ENCODE results near the gene HPCAL1.
"Not testable (repeated sequence)": the region's sequence is repeated elsewhere in the genome, so short reads cannot be mapped to it uniquely, and the experiment has no call there.

HPCAL1 gene

DNA sequence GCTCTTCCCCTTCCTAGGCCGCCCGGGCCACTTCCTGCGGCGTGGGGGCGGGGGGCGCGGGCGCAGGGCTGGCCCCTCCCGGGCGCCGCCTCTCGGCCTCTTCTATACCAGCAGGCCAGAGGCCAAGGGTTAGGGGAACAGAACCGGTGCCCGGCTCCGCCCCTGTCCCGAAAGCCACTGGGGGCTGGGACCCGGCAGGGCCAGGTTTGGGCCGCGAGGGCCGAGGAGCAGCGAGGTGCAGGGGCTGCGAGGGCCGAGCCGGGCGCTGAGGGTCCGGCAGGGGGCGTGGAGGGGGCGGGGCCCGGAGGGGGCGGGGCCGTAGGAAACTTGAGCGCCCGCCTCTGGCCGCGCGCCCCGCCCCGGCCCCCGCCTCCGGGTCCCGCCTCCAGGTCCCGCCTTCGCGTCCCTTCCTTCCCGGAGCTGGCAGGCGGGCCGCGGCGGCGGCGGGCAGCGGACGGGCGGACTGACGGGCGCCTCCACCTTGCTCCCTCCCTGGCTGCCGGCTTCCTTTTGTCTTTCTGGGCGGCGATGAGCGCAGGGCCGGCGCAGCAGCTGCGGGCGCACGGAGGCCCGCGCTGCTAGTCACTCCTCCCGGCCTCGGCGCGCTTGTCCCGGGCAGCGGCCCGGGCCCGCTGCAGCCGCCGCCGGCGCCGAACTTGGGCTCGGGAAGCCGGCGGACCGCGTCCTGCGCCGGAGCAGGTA lies at the start of gene HPCAL1:
Gene HPCAL1, plus strand, starts transcription at position 426 of the 702 bp plus-strand sequence. CDS start 116,854 bp downstream, outside the sequence.
- peak; percentile 43 for DNase-seq (ENCODE audit: low read depth, low spot score)

DNA sequence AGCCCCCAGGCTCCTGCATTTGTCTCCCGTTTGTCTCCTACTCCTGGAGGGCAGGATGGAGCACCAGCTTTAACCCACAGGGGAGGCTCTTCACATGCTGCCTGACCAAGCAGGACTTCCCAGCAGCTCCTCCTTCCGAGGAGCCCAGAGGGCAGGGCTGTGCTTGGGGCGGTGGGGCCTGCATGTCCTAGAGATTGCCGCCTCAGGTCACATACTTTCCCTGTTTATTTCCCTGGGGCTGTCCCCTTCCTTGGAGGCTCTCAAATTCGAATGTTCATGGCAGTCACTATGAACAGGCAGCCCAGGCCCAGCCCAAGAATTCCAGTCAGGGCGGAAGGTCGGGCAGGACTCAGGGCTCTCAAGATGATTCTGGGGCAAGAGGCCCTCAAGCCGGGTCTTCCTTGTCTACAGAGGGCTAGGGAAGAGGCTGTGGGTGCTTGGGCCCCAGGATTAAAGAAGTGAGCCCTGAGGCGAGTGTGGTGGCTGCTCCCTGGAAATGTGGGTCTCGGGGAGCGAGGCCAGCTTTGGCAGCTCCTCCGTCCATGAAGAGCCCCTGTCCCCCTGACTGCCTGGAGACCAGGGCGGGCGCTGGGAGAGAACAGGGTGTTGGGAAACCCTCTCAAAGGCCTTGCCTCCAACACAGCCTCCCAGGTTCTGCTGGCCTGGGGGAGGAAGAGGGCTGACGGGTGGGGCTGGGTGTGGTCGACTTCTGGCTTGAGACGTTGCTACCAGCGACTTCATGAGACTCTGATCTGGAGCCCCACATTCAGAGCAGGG lies 48.9 kb upstream of the HPCAL1 start:
- no peak for DNase-seq (ENCODE audit: low read depth, low spot score)

DNA sequence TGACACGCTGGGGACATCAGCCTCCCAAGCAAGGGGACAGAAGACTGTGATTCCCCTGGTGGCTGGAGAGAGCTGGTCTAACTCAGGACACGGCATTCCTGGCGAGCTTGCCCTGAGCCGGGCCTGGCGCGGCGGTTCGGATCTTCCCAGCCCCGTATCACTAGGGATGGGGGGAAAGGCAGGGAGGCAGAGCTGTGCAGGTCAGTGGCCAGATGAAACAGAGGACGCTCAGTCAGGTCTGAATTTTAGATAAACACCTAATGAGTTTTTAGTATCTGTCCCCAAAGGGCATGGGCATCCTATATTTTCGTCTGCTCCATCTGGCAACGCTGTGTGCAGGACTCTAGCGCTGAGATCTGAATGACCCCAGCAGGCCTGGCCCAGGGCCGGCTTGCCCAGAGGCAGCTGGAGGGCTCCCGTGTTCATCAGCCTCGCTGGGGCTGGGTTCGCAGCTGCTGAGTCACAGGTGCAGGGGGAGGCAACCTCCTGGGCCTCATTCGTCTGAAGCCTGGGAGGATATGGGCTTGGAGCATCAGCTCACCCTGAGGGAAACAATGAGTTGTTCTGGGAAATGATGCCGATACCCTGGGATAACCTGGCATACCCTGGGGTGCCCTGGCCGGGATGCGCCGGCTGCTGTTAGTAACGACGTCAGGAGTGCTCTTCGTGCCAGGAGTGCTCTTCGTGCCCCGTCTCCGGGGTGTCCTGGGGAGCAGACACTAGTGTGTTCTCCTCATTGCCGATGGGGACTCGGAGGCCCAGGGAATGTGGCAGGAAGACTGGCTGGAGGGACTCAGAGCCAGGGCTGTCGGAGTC lies 48.1 kb upstream of the HPCAL1 start:
- no peak for DNase-seq (ENCODE audit: low read depth, low spot score)

DNA sequence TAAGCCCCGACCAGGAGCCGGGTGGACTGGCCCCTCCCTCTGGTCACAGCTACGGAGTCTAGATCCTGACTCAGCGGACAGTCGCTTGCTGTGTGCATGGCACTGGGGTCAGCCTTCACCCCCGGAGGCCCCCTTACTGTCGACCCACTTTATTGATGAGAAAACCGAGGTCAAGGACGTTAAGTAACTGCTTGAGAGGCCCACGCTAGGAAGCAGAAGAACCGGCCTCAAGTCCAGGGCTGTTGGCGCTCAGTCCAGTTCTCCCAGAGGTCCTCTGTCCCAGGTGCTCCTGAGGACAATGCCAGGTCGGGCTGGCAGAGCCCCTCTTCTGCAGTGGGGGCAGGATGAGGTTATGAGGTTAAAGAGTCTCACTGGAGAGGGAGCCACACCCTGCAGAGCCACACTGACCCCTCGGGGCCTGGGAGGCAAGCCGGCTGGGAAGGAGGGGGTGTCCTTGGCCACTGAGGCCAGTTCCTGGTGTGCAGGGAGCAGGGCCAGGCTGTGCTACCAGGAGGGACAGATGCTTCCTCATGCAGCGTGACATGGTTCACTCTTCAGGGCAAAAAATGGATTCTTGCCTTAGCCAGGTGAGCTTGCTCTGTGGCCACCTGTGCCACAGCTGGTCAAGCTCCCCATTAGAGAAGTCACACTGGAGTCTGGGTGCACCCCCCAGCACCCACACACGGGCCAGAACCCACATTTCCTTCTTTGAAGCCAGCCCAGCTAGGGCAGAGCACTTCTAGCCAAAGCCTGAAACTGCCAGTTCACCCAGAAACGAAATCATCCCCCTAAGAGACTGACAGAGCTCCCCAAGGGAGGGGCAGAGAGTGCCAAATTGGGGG lies 47.3 kb upstream of the HPCAL1 start:
- no peak for DNase-seq (ENCODE audit: low read depth, low spot score)

DNA sequence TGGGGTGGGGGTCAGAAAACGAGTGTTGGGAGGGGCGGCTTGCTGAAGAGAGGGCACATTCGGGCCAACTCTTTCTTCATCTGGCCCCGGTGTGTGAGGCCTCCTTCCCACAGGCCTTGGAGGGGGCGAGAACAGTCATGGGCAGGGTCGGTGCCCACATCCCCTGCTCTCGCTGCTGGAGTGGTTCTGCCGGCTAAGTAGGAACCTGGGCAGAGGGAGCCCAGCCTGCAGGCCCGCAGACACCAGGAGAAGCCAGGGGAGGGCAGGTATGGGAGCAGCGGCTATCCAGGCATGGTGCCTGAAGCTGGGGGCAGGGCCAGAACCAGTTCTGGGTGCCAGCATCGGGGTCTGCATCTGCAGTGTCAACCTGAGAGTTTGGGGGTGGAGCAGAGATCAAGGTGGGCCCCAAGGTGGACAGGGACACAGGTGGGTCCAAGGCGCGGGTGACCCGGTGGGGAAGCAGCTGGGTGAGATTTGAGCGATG lies 46.6 kb upstream of the HPCAL1 start:
- no peak for DNase-seq (ENCODE audit: low read depth, low spot score)

DNA sequence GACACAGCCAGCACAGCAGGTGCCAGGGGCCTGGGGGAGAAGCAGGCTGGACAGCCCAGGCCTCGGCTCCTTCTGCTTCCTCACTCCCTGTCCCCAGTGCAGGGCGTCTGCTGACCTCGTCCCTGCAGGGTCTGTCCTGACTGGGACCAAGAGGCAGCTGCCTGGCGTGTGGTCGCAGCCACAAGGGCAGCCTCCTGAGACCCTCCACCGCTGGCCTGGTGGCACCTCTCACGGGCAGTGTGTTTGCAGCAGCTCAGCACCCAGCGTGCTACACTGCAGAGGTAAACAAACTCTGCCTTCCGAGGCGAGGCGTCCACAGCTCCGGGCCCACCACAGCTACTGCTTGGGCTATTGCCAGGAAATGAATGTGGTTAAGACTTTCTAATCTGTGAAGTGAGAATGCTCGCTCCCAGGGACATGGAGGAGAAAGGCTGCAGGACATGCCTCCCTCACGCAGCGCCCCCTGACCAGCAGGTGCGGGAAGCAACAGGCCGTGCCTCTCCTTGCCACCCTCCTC lies 46.1 kb upstream of the HPCAL1 start:
- no peak for DNase-seq (ENCODE audit: low read depth, low spot score)

DNA sequence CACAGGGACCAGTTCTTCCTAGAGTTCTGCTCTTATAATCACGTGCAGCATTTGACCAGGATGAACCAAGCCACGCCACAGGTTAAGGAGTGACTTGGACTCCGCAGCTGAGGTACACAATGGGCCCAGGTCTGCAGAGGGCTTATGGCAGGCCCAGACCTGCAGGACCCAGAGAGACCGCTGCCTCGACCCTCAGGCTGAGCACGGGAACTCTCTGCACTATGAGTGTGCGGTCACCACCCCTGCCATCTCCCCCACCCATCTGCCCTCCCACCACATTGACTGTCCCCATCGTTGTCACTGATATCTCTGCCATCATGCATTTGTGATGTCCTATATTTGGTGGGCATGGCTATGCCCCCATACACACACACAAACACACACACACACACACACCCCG lies 45.7 kb upstream of the HPCAL1 start:
- DNase-seq (ENCODE audit: low read depth, low spot score): no peak

DNA sequence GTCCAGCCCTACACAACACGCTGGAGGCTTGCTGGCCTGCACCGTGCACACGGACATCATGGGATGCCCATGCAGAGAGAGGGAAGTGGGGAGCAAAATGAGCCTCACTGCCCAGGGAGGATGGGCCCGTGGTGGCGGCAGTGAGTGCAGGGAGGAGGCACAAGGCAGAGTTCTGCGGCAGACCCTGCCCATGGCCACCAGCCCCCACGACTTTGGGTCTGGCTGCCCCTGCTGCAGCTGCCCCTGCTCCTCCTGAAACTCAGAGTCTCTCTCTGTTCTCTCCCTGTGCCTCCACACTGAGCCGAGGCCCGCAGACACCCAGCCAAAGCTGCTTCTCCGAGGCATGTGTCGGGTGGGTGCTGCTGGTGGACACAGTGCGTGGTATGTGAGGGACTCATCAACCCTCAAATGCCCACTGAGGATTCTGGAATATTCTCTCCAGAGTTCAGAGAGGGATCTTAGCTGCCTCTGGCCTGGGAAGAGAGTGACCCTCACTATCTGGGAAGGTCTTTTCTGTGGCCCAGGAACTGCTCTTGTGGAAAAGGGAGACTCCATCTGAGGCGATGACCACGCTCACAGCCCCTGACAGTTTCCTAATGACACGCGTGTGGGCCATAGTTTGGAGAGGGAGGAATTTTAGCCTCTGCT lies 45.1 kb upstream of the HPCAL1 start:
- DNase-seq (ENCODE audit: low read depth, low spot score): no peak

DNA sequence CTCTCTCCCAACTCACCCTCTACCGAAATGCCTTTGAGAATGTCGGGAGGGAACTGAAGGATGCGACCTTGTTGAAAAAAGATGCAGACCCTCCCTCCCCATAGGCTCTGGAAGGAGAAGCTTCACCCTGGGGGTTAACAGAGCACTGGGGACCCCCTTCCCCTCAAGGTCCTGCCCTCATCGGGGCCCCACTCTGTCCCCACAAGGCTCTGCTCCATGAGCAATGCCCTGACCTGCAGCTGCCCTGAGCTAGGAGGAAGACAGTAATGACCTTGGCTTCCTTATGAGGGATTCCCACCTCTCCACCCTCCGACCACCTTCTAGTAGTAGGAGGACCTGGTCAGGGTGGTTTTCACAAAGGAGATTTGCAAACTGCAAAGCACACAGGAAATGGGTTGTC lies 44.4 kb upstream of the HPCAL1 start:
- no peak for DNase-seq (ENCODE audit: low read depth, low spot score)

DNA sequence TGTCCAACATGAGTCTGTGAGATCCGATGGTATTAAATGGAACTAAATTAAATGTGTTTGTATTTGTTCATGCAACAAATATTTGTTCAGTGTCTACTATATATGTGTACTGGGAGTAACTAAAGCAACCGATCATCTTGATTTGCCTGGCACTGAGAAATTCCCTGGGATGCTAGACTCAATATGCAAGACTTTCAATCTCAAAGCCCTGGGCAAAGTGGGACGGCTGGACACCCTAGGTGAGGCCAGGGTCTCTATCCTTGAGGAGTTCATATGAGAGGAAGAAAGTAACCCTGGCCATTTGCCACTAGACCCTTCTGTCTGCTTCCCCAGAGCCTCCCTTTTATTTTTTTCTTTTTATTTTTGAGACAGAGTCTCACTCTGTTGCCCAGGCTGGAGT lies 44.0 kb upstream of the HPCAL1 start:
- no peak for DNase-seq (ENCODE audit: low read depth, low spot score)

DNA sequence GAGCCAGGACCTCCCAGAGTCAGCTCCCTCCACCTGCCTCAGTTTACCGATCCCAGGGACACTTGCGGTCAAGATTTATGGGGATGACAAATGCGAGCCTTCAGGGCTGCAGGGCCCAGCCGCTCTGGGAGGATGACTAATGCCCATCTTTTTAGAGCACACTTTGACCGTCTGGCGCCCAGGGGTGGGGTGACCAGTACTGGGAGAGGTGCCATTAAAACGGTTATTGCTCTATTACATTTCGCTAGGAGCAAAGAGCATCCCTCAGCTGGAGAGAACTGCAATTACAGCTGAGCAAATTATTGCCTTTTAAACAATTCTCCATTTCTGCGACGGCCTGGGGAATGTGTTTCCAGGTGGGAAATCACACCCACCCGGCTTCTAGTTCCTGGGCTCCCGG lies 42.6 kb upstream of the HPCAL1 start:
- DNase-seq (ENCODE audit: low read depth, low spot score): no peak

DNA sequence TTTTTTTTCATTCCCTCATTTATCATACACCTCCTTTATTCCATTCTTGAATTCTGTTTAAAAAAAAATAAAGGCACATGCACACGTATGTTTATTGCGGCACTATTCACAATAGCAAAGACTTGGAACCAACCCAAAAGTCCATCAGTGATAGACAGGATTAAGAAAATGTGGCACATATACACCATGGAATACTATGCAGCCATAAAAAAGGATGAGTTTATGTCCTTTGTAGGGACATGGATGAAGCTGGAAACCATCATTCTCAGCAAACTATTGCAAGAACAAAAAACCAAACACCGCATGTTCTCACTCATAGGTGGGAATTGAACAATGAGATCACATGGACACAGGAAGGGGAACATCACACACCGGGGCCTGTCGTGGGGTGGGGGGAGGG lies 39.2 kb upstream of the HPCAL1 start:
- DNase-seq (ENCODE audit: low read depth, low spot score): not testable (repeated sequence)

DNA sequence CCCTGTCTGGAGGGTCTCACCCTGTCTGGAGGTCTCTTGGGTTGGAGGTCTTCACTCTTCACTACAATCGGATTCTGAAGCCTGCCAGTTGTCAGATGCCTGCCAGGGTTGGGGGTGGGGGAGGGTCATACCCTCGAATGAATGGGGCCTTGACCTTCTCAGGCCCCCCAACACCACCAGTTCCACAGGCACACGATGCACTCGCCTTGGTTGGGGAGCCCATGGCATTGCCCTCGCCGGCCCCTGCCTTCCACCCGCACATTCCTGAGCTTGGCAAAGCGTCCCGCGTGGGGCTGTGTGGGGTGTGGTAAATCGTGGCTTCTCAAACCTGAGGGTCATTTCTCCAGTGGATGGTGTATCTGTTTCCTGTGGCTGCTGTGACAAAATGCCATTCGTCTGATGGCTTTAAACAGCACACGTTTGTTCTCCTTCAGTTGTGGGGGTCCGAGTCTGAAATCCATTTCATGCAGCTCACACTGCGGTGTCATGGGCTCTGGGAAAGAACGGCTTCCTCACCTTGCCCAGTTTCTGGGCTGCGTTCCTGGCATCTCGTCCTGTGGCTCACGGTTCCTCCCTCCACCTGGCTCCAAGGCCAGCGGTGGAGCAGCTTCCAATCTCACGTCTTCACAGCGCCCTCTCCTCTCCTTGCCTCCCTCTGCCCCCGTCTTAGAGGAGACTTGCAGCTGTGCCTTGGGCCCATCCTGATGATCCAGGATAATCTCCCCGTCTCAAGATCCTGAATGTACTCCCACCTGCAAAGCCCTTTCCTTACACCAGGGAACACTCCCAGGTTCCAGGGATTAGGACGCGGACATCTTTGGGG lies 38.0 kb upstream of the HPCAL1 start:
- DNase-seq (ENCODE audit: low read depth, low spot score): no peak

DNA sequence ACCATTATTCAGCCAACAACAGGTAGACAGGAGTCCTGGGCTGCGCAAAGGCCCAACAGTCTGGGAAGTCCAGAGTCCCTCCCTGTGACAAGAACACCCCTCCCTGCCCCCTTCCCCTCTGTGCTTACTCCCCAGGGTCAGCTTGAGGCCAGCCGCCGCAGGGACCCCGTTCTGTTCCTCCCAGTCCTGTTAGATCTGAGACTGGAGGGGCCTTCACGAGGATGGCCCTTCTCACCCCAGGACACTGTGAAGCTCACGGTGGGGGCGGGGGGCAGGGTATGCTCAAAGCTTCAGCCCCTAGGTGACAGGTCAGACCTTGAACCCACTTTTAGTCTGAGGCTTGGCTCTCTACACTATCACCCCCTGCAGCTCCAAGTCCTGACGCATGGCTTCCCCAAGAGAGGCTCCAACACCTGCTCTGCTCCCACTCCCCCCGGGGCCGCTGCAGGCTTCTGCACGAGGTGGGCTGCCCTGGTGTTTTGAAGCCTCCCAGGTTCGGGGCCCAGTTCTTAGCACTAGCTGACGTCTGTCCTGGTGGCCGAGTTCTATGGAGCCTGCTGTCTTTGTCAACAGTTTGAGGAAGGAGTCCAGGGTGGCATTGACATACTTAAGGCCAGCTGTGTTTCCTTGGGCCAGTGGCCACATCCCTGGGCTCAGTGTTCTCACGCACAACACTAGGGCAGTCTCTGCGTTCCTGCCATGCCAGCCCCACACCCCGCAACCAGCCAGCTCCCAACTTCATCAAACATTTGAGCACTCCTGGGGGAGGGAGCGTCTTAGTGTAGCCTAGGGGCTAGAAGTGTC lies 37.2 kb upstream of the HPCAL1 start:
- DNase-seq (ENCODE audit: low read depth, low spot score): no peak

DNA sequence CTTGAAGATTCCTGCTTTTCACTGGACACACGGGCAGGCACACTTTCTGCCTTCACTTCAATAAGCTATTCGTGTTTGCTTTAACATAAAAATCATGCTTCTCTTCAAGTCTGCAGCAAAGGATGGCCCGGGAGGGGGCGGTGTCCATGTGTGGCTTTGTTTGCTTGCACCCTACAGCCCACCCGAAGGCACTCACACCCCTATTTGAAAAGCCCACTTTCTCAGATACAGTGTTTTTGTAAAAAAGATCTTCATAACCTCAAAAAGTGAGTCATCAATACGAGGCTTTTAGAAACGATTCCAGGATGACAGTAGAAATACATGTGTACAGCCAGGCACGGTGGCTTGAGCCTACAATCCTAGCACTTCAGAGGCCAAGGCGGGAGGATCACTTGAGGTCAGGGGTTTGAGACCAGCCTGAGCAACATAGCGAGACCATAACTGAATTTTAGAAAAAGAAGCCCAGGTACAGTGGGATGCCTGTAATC lies 36.5 kb upstream of the HPCAL1 start:
- no peak for DNase-seq (ENCODE audit: low read depth, low spot score)

DNA sequence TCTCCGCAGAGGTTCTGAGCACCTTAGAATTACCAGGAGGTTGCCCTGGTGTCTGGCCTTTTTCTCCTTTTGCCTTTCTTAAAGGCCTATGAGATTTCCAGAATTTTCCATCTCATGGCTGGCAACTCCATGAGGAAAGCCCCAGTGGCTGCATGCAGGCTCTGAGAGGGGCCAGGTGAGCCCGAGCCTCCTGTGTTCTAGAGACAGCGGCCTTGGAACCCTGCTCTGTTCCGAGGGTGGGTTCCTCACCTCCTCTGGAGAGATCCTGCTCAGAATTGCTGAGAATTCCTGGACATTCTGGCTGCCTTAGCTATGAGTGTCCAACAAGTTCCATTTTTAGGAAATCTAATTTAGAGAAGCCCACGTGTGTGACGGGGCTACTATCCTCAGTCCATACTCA lies 35.7 kb upstream of the HPCAL1 start:
- no peak for DNase-seq (ENCODE audit: low read depth, low spot score)

DNA sequence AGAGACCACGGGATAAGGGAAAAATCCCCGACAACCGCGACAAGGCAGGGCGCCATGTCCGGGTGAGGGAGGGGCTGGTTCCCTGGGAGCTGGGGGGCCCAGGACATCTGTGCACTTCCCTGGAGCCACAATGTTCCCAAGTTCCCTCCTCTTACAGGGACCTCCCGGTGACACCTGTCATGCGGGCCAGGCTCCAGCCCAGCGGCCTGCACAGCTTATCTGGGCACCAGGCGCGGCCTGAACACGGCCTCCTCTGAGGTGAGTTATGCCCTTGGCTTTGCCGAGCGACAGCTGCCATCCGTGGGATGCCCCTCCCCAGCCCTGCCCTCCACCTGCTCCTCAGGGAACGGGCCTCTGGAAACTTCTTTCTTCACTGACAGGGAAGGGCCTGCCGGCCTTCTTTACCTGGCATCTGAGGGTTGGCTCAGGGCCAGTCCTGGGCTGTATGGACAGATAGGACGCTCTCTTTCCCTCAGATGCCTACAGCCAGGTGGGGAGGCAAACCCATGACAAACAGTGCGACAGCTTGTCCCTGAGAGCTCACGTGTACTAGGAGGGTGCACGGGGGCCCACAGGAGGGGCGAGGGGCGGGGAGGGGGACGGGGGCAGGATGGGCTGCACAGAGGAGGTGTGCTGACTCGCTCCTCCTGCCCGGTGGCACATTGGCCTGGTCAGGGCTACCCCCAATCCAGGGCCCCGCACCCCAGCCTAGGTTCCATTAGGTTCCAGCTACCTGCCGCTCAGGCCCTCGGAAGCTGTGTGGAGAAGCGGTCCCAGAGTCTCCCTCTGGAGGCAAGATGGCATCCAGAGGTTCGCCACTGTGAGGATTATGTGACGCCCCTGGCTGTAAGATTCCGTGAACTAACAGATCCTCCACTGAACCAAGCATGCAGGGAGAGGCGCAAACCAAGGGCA lies 34.9 kb upstream of the HPCAL1 start:
- DNase-seq (ENCODE audit: low read depth, low spot score): no peak

DNA sequence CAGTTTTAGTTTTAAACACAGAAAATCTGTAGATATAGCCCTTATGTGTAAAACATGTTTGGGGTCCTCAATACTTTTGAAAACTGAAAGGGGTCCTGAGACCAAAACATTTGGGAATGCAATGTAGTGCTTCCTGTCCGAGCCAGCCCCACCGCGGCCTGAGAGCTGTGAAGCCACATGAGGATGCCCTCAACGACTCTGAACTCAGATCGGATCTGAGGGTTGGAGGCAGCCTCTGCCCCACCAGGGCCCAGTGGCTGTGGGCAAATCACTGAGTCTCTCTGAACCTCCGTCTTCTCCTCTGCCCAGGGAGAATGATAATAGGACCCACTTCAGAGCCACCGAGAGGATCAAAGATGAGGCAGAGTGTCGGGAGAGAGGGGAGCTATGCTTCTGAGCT lies 33.4 kb upstream of the HPCAL1 start:
- no peak for DNase-seq (ENCODE audit: low read depth, low spot score)

All from activated naive CD8-positive, alpha-beta T cell treated with anti-CD3 and anti-CD28 coated beads, Interleukin-2, amount 50 U/mL, for 16 hours (primary cell).